GM10266 (cell line): Measurements from ENCODE around the gene EIF4B.

ENCODE experiments used
- DNase-seq: peaks from one replicate; pipeline ENCODE4 v3.0.0; 2012; ENCODE audit errors: extremely low spot score
- CTCF ChIP-seq: IDR thresholded peaks from 2 replicates; pipeline ENCODE4 v1.5.1; 2012; ENCODE audit warnings: mild to moderate bottlenecking, low read depth; ENCODE audit not compliant: control insufficient read depth, insufficient read depth; ENCODE audit errors: missing control alignments

The EIF4B gene

GRCh38 chr12:53056901-53057300, 50.6 kb downstream of the EIF4B start:
- TF ChIP-seq CTCF: no peak
- DNase-seq: no peak

DNA sequence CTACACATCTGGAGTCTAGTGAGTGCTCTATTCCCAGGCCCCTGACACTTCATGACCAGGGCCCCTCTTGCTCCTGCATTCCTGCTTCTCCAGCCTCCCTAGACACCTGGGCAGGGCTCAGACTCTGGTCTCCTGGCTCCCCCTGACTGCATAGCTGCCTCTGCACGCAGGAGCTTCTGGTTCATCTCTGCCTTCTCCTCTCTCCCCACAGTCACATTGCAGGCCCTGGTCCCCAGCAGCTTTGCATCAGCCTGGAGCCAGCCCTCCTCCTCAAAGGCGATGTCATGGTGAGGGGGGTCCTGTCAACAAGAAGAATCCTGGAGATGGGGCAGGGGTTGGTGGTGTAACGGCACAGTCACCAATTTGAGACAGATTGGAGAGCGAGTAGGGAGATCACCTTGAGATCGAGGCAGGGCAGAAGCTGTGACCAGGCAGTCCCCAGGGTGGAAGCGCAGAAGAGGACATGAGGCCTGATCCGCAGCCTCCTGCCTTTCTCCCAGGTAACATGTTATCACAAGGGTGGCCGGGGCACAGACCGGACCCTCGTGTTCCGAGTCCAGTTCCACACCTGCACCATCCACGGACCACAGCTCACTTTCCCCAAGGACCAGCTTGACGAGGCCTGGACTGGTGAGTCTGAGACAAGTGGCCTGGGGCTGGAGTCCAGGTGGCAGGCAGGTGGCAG, 51.7 kb downstream of the EIF4B start:
- no peak for DNase-seq
- TF ChIP-seq CTCF: no peak

DNA sequence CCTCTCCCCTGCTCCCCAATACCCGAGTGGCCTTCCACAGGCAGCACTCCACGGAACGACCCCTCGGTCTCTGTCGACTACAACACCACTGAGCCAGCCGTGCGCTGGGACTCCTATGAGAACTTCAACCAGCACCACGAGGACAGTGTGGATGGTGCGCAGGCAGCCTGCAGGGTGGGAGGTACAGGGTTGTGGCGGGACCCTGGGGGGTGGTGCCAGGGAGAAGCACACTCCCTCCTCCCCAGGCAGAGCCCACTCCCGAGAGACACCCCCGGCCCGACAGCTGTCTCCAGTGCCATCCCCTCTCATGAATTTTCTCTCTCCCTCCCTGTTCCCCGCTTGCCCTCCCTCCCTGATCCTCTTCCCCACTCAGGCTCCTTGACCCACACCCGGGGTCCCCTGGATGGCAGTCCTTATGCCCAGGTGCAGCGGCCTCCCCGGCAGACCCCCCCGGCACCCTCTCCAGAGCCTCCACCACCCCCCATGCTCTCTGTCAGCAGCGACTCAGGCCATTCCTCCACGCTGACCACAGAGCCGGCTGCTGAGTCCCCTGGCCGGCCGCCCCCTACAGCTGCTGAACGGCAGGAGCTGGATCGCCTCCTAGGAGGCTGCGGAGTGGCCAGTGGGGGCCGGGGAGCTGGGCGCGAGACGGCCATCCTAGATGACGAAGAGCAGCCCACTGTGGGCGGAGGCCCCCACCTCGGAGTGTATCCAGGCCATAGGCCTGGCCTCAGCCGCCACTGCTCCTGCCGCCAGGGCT, 52.6 kb downstream of the EIF4B start:
- no peak for TF ChIP-seq CTCF

DNA sequence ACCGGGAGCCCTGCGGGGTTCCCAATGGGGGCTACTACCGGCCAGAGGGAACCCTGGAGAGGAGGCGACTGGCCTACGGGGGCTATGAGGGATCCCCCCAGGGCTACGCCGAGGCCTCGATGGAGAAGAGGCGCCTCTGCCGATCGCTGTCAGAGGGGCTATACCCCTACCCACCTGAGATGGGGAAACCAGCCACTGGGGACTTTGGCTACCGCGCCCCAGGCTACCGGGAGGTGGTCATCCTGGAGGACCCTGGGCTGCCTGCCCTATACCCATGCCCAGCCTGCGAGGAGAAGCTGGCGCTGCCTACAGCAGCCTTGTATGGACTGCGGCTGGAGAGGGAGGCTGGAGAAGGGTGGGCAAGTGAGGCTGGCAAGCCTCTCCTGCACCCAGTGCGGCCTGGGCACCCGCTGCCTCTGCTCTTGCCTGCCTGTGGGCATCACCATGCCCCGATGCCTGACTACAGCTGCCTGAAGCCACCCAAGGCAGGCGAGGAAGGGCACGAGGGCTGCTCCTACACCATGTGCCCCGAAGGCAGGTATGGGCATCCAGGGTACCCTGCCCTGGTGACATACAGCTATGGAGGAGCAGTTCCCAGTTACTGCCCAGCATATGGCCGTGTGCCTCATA, 53.3 kb downstream of the EIF4B start:
- DNase-seq: no peak
- TF ChIP-seq CTCF: no peak

More for the DNA sequence above, 52.6 kb downstream of the EIF4B start:
- DNase-seq: no peak

GRCh38 chr12:53060064-53060720, 53.9 kb downstream of the EIF4B start:
- DNase-seq: no peak
- no peak for TF ChIP-seq CTCF

DNA sequence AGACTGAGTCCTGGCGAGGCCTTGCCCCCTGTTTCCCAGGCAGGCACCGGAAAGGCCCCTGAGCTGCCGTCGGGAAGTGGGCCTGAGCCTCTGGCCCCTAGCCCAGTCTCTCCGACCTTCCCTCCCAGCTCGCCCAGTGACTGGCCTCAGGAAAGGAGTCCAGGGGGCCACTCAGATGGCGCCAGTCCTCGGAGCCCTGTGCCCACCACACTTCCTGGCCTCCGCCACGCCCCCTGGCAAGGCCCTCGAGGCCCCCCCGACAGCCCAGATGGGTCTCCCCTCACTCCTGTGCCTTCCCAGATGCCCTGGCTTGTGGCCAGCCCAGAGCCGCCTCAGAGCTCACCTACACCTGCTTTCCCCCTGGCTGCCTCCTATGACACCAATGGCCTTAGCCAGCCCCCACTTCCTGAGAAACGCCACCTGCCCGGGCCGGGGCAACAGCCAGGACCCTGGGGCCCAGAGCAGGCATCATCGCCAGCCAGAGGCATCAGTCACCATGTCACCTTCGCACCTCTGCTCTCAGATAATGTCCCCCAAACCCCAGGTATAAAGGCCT, 54.5 kb downstream of the EIF4B start:
- TF ChIP-seq CTCF: no peak
- DNase-seq: no peak
